A549 (cell line): ENCODE measurements around the gene PDE3B.

Experiments used
- ESRRA ChIP-seq: fragments of 150-350 bp; IDR thresholded peaks from 2 replicates; pipeline ENCODE4 v1.6.1; 2014; ENCODE audit warnings: mild to moderate bottlenecking, low read length, borderline replicate concordance
- JUNB ChIP-seq: fragments of >200 bp; sonication (Bioruptor Twin); formaldehyde crosslinking; IDR thresholded peaks from 2 replicates; pipeline ENCODE4 v1.6.1; 2016
- TF ChIP-seq, protein P1 (sequence below): fragments of >200 bp; sonication (Bioruptor Twin); formaldehyde crosslinking; IDR thresholded peaks from 3 replicates; pipeline ENCODE4 v1.5.1; 2016

DNA sequence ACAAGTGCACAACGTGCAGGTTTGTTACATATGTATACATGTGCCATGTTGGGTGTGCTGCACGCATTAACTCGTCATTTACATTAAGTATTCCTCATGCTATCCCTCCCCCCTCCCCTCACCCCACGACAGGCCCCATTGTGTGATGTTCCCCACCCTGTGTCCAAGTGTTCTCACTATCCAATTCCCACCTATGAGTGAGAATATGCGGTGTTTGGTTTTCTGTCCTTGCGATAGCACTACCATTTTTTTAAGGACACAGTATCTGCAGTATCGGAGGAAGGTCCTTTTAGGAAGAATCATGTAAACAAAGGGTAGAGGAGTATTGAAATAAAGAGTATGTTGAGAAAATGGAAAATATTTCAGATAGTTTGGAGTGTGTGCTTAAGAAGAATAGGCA is 25.9 kb downstream of the PDE3B start:
- TF ChIP-seq, protein P1, sequence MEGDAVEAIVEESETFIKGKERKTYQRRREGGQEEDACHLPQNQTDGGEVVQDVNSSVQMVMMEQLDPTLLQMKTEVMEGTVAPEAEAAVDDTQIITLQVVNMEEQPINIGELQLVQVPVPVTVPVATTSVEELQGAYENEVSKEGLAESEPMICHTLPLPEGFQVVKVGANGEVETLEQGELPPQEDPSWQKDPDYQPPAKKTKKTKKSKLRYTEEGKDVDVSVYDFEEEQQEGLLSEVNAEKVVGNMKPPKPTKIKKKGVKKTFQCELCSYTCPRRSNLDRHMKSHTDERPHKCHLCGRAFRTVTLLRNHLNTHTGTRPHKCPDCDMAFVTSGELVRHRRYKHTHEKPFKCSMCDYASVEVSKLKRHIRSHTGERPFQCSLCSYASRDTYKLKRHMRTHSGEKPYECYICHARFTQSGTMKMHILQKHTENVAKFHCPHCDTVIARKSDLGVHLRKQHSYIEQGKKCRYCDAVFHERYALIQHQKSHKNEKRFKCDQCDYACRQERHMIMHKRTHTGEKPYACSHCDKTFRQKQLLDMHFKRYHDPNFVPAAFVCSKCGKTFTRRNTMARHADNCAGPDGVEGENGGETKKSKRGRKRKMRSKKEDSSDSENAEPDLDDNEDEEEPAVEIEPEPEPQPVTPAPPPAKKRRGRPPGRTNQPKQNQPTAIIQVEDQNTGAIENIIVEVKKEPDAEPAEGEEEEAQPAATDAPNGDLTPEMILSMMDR, result no peak
- TF ChIP-seq JUNB (no peak), ESRRA (no peak)
